ENCODE results near the gene STIM2. TPM values are rescaled to one million over a fixed set of nuclear protein-coding genes. Genes with fewer than 3 reads are reported as not detected.

Gene STIM2
- total and polyA plus RNA-seq, 2 donors (not counting 1 experiment from before 2014, with no cell fraction given), result 48.6 to 96.0 TPM

DNA sequence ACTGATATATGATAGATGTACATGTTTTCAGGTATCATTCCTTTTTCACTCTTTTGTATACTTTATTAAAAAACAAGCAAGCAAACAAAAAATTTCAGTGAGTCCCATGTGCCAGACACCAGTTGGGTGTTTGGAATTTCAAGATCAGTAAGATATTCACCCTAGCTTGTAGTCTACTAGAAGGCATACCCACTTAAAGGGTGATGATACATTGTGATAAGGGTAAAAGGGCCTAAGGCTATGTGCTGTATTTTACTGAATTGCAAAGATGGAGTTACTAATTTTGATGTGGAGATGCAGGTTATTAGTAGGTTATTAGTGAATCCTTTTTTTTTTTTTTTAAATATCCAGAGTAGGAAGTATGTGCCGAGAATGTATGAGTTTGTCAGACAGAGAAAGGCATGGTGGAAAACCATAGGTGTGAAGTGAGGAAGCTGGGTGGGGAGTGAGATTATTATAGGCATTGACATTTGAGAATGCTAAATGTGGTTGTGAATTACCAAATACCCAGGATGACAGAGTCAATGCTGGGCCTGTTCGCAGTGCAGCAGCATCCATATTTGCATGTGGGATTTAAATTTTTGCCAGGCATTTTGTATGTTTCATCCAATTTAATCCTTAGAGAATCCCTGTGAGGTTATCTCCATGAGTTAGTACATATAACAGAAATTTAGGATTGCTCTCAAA, 10.1 kb downstream of the STIM2 start:
- intact Hi-C loops (cut with micrococcal nuclease), result no loop called here
- no peak overlapping the region for H3K27ac ChIP-seq (ENCODE audit: low read length in 2 of 2)
- 100% methylated on average over 1 of the region's 2 CpGs for WGBS (ENCODE audit: insufficient coverage)
- ChIA-PET POLR2A (interaction anchor here (0.7 kb wide), 2 partner anchors 10 to 277 kb away, joined by 4 to 5 read pairs; no protein-coding TSS in a partner anchor), CTCF (interaction anchor here (0.7 kb wide), 1 partner anchor 11 kb away, joined by 3 read pairs; no protein-coding TSS in a partner anchor)
- H3K4me1 ChIP-seq (ENCODE audit: control insufficient read depth in 2 of 2, insufficient read depth in 2 of 2, low read length in 2 of 2), result peaks cover 41 to 60% of the 10 kb centered on the region in 2 donors
- H3K9ac ChIP-seq (ENCODE audit: low read length), result no peak overlapping the region
- ATAC-seq (ENCODE audit: low read depth) (no peak), DNase-seq (no peak)
- H3K36me3 ChIP-seq (replicated peaks in 1 of 2; ENCODE audit: control extremely low read depth in 1 of 2, control insufficient read depth in 1 of 2, extremely low read depth in 1 of 2, insufficient read depth in 2 of 2, low read length in 1 of 2), result no peaks in the 10 kb centered on the region
- Mint-ChIP-seq H3K4me3 (no peak overlapping the region), H3K4me1 (peaks cover 76% of the 10 kb centered on the region), H3K27me3 (no peaks in the 10 kb centered on the region), H3K9me3 (ENCODE audit: insufficient read depth) (no peaks in the 10 kb centered on the region), H3K27ac (no peak overlapping the region)
- no peak for TF ChIP-seq EZH2 (IDR thresholded peaks at IDR 0.05; ENCODE audit: borderline replicate concordance, insufficient read depth, low read depth, low read length, poor library complexity, severe bottlenecking)
- TF ChIP-seq, protein P1, sequence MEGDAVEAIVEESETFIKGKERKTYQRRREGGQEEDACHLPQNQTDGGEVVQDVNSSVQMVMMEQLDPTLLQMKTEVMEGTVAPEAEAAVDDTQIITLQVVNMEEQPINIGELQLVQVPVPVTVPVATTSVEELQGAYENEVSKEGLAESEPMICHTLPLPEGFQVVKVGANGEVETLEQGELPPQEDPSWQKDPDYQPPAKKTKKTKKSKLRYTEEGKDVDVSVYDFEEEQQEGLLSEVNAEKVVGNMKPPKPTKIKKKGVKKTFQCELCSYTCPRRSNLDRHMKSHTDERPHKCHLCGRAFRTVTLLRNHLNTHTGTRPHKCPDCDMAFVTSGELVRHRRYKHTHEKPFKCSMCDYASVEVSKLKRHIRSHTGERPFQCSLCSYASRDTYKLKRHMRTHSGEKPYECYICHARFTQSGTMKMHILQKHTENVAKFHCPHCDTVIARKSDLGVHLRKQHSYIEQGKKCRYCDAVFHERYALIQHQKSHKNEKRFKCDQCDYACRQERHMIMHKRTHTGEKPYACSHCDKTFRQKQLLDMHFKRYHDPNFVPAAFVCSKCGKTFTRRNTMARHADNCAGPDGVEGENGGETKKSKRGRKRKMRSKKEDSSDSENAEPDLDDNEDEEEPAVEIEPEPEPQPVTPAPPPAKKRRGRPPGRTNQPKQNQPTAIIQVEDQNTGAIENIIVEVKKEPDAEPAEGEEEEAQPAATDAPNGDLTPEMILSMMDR (IDR thresholded peaks at IDR 0.05), result no peak
- H3K79me2 ChIP-seq (ENCODE audit: control insufficient read depth, insufficient read depth, low read length), result peaks cover 100% of the 10 kb centered on the region
- no peaks in the 10 kb centered on the region for H3K27me3 ChIP-seq (replicated peaks in 1 of 4; ENCODE audit: control extremely low read depth in 1 of 4, control insufficient read depth in 3 of 4, insufficient read depth in 4 of 4, low read length in 3 of 4)
- H4K20me1 ChIP-seq (ENCODE audit: control insufficient read depth, insufficient read depth, low read length, poor library complexity, severe bottlenecking), result peaks cover 60% of the 10 kb centered on the region
- H3K4me3 ChIP-seq (ENCODE audit: control extremely low read depth in 1 of 5, extremely low read depth in 1 of 5, insufficient read depth in 1 of 5, low read depth in 2 of 5, low read length in 4 of 5), result no peak overlapping the region
- H3K4me2 ChIP-seq (replicated peaks; ENCODE audit: low read depth, low read length, poor library complexity, severe bottlenecking), result no peak overlapping the region
- peaks cover 0 to 8% (median 0%) of the 10 kb centered on the region in 3 donors for H3K9me3 ChIP-seq (ENCODE audit: control extremely low read depth in 1 of 3, control insufficient read depth in 2 of 3, insufficient read depth in 1 of 3, low read length in 2 of 3)
- H2AFZ ChIP-seq (ENCODE audit: insufficient read depth, low read depth, low read length, poor library complexity, severe bottlenecking), result no peak overlapping the region

DNA sequence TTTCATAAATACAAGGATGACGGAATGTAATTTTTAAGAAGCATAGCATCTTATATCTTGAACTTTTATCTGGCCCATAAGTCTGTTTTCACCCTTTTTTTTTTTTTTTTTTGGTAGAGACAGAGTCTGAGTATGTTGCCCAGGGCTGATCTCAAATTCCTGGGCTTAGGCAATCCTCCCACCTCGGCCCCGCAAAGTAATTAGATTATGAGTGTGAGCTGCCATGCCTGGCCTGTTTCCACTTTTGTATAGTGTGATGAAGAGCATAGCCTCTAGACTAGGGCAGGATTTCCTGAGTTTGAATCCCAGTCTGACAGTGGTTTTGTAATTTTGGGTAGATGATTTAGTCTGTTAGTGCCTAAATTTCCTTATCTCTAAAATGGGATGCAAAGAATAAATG, 11.0 kb downstream of the STIM2 start:
- Histone ChIP-seq H3K9ac (ENCODE audit: low read length) (no peak overlapping the region), H3K9me3 (ENCODE audit: control extremely low read depth in 1 of 3, control insufficient read depth in 2 of 3, insufficient read depth in 1 of 3, low read length in 2 of 3) (peaks cover 0 to 8% (median 0%) of the 10 kb centered on the region in 3 donors), H3K36me3 (replicated peaks in 1 of 2; ENCODE audit: control extremely low read depth in 1 of 2, control insufficient read depth in 1 of 2, extremely low read depth in 1 of 2, insufficient read depth in 2 of 2, low read length in 1 of 2) (no peaks in the 10 kb centered on the region), H3K79me2 (ENCODE audit: control insufficient read depth, insufficient read depth, low read length) (peaks cover 100% of the 10 kb centered on the region), H3K4me3 (ENCODE audit: control extremely low read depth in 1 of 5, extremely low read depth in 1 of 5, insufficient read depth in 1 of 5, low read depth in 2 of 5, low read length in 4 of 5) (no peak overlapping the region), H4K20me1 (ENCODE audit: control insufficient read depth, insufficient read depth, low read length, poor library complexity, severe bottlenecking) (peaks cover 51% of the 10 kb centered on the region), H2AFZ (ENCODE audit: insufficient read depth, low read depth, low read length, poor library complexity, severe bottlenecking) (no peak overlapping the region), H3K4me1 (ENCODE audit: control insufficient read depth in 2 of 2, insufficient read depth in 2 of 2, low read length in 2 of 2) (peaks cover 34 to 55% of the 10 kb centered on the region in 2 donors), H3K27ac (ENCODE audit: low read length in 2 of 2) (no peak overlapping the region), H3K4me2 (replicated peaks; ENCODE audit: low read depth, low read length, poor library complexity, severe bottlenecking) (no peak overlapping the region), H3K27me3 (replicated peaks in 1 of 4; ENCODE audit: control extremely low read depth in 1 of 4, control insufficient read depth in 3 of 4, insufficient read depth in 4 of 4, low read length in 3 of 4) (no peaks in the 10 kb centered on the region)
- H3K4me3 Mint-ChIP-seq, result no peak overlapping the region
- 92% methylated on average over 2 of the region's 3 CpGs for WGBS (ENCODE audit: insufficient coverage)
- H3K27ac Mint-ChIP-seq, result no peak overlapping the region
- ChIA-PET POLR2A (no interaction called here), CTCF (no interaction called here)
- TF ChIP-seq EZH2 (IDR thresholded peaks at IDR 0.05; ENCODE audit: borderline replicate concordance, insufficient read depth, low read depth, low read length, poor library complexity, severe bottlenecking), result no peak
- TF ChIP-seq, protein P1 (IDR thresholded peaks at IDR 0.05), result no peak
- H3K9me3 Mint-ChIP-seq (ENCODE audit: insufficient read depth), result no peaks in the 10 kb centered on the region
- H3K4me1 Mint-ChIP-seq, result peaks cover 77% of the 10 kb centered on the region
- intact Hi-C loops (cut with micrococcal nuclease), result no loop called here
- DNase-seq, result no peak
- no peaks in the 10 kb centered on the region for H3K27me3 Mint-ChIP-seq
- ATAC-seq (ENCODE audit: low read depth), result no peak

Data from B cell (primary cell).